Endothelial cell (in vitro differentiated cells): ENCODE results near the gene MYOF. TPM values are rescaled to one million over a fixed set of nuclear protein-coding genes. Genes with fewer than 3 reads are reported as not detected.

ENCODE experiments used
- DNase-seq: peaks from one replicate; pipeline ENCODE4 v3.0.0; 2021; ENCODE audit warnings: low spot score
- H3K27ac Mint-ChIP-seq: one replicate; pipeline ENCODE4 v1.8.0; 2021; ENCODE audit warnings: mixed read lengths, inconsistent platforms; ENCODE audit not compliant: unreplicated experiment
- H3K27me3 Mint-ChIP-seq: one replicate; pipeline ENCODE4 v1.8.0; 2021; ENCODE audit warnings: mild to moderate bottlenecking, moderate library complexity, mixed read lengths, inconsistent platforms; ENCODE audit not compliant: unreplicated experiment
- H3K36me3 Mint-ChIP-seq: one replicate; pipeline ENCODE4 v1.8.0; 2021; ENCODE audit warnings: mild to moderate bottlenecking, low read depth, mixed read lengths, inconsistent platforms; ENCODE audit not compliant: unreplicated experiment
- H3K4me1 Mint-ChIP-seq: one replicate; pipeline ENCODE4 v1.8.0; 2021; ENCODE audit warnings: mild to moderate bottlenecking, mixed read lengths, inconsistent platforms; ENCODE audit not compliant: unreplicated experiment
- H3K4me3 Mint-ChIP-seq: one replicate; pipeline ENCODE4 v1.8.0; 2021; ENCODE audit warnings: mild to moderate bottlenecking, mixed read lengths, inconsistent platforms; ENCODE audit not compliant: unreplicated experiment
- H3K9me3 Mint-ChIP-seq: one replicate; pipeline ENCODE4 v1.8.0; 2021; ENCODE audit warnings: mixed read lengths, inconsistent platforms; ENCODE audit not compliant: unreplicated experiment
- total RNA-seq: library from RNA; stranded (reverse); fragmentation: NEBNext Ultra II Directional; extraction: Animal tissue kit (Norgen Biotek cat#: 25700); gene quantifications from one replicate; pipeline ENCODE4 v1.2.1, GENCODE V29; 2021; ENCODE audit not compliant: unreplicated experiment
- TF ChIP-seq, protein P1 (sequence below): fragments of 200-600 bp; sonication (generic); IDR thresholded peaks from one replicate; pipeline ENCODE4 v1.5.0; 2021; ENCODE audit warnings: antibody characterized with exemption; ENCODE audit not compliant: unreplicated experiment

Gene MYOF
- total RNA-seq, 1 donor from 2014 or later: 12.4 TPM

GRCh38 chr10:93503075-93503474 is 20.9 kb upstream of the MYOF start:
- Mint-ChIP-seq H3K36me3 (no peaks in the 10 kb centered on the region), H3K27ac (no peak overlapping the region)
- no peak for DNase-seq

DNA sequence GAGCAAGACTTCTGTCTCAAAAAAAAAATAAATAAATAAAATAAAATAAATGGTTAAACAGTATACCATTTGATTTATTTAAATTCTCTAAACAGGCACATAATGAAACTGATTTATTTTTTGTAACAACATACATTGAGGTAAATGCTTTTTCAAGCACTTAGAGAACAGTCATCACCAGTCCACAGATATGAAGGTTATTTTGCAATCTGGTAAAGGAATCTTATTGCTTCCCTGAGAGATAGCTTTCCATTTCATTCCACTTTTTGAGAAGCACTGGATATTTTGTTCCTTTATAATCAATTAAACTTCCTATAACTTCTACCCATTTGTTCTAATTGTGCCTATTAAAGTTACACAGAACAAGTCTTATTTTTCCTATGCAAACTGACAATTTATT is 19.5 kb upstream of the MYOF start:
- TF ChIP-seq, protein P1, sequence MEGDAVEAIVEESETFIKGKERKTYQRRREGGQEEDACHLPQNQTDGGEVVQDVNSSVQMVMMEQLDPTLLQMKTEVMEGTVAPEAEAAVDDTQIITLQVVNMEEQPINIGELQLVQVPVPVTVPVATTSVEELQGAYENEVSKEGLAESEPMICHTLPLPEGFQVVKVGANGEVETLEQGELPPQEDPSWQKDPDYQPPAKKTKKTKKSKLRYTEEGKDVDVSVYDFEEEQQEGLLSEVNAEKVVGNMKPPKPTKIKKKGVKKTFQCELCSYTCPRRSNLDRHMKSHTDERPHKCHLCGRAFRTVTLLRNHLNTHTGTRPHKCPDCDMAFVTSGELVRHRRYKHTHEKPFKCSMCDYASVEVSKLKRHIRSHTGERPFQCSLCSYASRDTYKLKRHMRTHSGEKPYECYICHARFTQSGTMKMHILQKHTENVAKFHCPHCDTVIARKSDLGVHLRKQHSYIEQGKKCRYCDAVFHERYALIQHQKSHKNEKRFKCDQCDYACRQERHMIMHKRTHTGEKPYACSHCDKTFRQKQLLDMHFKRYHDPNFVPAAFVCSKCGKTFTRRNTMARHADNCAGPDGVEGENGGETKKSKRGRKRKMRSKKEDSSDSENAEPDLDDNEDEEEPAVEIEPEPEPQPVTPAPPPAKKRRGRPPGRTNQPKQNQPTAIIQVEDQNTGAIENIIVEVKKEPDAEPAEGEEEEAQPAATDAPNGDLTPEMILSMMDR: no peak
- H3K27ac Mint-ChIP-seq: no peak overlapping the region
- H3K27me3 Mint-ChIP-seq: peaks cover 2% of the 10 kb centered on the region
- H3K4me1 Mint-ChIP-seq: peaks cover 6% of the 10 kb centered on the region
- no peaks in the 10 kb centered on the region for H3K9me3 Mint-ChIP-seq
- H3K36me3 Mint-ChIP-seq: no peaks in the 10 kb centered on the region
- no peak for DNase-seq
- H3K4me3 Mint-ChIP-seq: no peak overlapping the region

More at GRCh38 chr10:93503075-93503474, 20.9 kb upstream of the MYOF start:
- Mint-ChIP-seq H3K4me1 (peaks cover 2% of the 10 kb centered on the region), H3K4me3 (no peak overlapping the region), H3K27me3 (peaks cover 1% of the 10 kb centered on the region), H3K9me3 (no peaks in the 10 kb centered on the region)
- TF ChIP-seq, protein P1: no peak

DNA sequence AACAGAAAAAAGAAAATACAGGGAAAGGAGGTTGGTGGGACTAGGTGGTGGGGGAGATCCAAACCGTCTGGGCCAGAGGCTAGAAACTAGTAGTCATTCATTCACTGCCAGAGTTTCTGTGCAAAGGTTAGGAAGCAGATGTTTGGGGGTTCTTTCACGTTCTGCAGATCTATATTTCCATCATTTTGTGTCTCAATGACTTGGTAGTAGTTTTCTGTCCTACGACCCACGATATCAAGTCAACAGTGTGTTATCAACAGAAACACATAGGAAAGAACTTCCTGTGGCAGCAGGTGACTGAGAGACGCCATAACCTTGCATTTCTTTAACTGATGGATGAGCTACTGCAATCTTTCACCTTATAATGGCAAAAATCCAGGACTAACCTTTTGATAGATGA is 16.0 kb upstream of the MYOF start:
- H3K4me1 Mint-ChIP-seq: peaks cover 12% of the 10 kb centered on the region
- H3K36me3 Mint-ChIP-seq: no peaks in the 10 kb centered on the region
- no peak overlapping the region for H3K27ac Mint-ChIP-seq
- DNase-seq: no peak
- peaks cover 6% of the 10 kb centered on the region for H3K27me3 Mint-ChIP-seq
- H3K4me3 Mint-ChIP-seq: peak overlapping the region; percentile 77
- TF ChIP-seq, protein P1: no peak
- H3K9me3 Mint-ChIP-seq: no peaks in the 10 kb centered on the region

DNA sequence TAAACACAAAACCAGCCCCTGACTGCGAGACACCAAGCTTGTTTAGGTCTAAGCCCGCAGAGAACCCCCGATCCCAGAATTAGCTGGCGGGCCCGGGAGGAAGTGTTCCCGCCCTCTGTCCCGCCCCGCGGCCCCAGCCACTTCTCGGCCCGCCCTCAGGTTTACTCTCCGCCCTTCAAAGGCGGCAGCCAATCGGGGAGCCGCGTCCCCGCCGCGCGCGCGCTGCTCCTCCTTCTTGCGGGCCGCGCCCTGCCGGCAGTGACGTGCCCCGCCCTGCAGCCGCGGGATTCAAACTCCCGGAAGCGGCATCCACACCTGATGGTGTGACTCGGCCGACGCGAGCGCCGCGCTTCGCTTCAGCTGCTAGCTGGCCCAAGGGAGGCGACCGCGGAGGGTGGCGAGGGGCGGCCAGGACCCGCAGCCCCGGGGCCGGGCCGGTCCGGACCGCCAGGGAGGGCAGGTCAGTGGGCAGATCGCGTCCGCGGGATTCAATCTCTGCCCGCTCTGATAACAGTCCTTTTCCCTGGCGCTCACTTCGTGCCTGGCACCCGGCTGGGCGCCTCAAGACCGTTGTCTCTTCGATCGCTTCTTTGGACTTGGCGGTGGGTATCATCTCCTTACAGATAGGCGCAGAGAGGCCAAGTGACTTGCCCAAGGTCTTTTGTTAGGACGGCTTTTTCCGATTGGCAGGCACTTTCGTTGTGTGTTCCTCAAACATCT is 14.3 kb upstream of the MYOF start, which contains the start of gene CEP55:
Gene CEP55 (plus strand): TSS at position 291 of the 720 bp plus-strand sequence. CDS start 3,440 bp downstream, outside the sequence.
- Mint-ChIP-seq H3K4me3 (peak within 1 kb of the TSS; percentile 94), H3K27ac (no peak within 1 kb of the TSS), H3K36me3 (no peaks in the 10 kb centered on the region), H3K4me1 (peaks cover 18% of the 10 kb centered on the region), H3K9me3 (no peaks in the 10 kb centered on the region), H3K27me3 (peaks cover 6% of the 10 kb centered on the region)
- TF ChIP-seq, protein P1: no peak
- peak; percentile 96 for DNase-seq

DNA sequence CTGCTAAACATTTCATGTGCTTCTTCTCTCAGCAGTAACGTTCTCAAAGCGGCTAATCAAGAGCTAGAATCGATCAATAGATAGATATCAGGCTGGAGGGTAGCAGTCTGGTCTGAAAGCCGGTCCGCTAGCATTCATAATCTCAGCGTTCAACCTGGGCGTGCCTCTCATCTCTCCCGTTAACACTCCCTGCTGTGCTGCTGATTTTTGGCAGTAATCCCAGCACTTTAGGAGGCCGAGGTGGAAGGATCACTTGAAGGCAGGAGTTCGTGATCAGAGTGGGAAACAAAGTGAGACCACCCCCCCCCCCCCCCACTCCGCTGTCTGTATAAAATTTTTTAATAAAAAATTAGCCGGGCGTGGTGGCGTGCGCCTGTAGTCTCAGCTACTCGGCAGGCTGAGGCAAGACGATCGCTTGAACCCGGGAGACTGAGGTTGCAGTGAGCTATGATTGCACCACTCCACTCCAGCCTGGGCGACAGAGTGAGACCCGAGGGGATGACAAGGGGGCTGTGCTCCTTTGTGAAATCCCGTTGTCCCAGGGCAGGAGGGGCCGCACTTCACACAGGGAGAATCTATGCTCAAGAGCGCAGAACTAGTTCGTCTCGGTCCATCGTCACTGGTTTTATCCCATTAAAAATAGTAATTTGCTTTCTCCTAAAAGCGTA is 13.7 kb upstream of the MYOF start:
- peak overlapping the region; percentile 91 for H3K4me3 Mint-ChIP-seq
- no peak overlapping the region for H3K27ac Mint-ChIP-seq
- H3K9me3 Mint-ChIP-seq: no peaks in the 10 kb centered on the region

More for the DNA sequence above, 13.7 kb upstream of the MYOF start:
- no peaks in the 10 kb centered on the region for H3K36me3 Mint-ChIP-seq
- H3K27me3 Mint-ChIP-seq: peaks cover 6% of the 10 kb centered on the region
- peak; percentile 19 for DNase-seq
- peaks cover 18% of the 10 kb centered on the region for H3K4me1 Mint-ChIP-seq
- TF ChIP-seq, protein P1: no peak
